HG02884 (cell line): ENCODE measurements around the gene UTP11.
"Not testable (repeated sequence)": the region's sequence is repeated elsewhere in the genome, so short reads cannot be mapped to it uniquely, and the experiment has no call there.

Experiments used
- ATAC-seq: cut with Tn5 transposase; IDR thresholded peaks from one replicate; pipeline ENCODE4 v1.9.1; 2021; ENCODE audit warnings: mild to moderate bottlenecking, moderate library complexity; ENCODE audit not compliant: unreplicated experiment

UTP11 gene

DNA sequence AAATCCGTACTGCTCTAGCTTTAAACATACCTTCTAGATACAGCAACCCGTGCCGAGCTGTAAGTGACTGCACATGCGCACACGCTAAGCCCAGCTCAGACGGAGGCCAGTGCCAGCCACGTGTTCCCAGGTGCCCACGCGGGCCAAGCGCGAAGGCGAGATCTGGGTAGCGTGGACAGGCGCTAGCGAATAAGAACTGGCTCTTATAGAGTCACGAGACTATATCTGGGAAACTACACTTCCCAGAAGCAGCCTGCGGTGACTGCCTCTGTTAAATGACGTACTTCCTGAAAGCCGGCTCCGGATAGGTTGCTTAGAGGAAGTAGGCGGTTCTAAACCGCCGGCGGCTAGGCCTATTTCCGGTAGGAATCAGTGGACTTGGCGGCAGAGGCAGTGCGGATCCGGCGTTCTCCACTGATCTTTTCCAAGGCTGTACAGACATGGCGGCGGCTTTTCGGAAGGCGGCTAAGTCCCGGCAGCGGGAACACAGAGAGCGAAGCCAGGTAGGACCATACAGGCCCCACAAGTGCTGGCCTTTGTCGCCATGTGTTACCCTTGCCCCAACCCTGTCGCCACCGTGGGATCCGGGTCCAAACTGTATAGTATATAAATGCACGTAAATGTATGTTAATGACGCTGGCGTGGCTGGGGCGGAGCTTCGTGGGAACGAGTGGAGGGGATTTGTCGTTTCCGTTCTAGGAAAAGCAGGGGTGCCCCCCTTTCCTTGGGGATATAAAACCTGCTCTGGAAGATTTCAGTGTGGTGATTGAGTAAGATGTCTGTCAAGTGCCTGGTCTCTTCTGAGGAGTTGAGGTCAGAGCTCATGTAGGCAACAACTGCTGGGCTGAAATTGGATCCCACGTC is at the start of gene UTP11:
UTP11 (plus strand) TSS at position 372 of the 864 bp plus-strand sequence; CDS start at position 441, 69 bp downstream.
- peak; percentile 94 for ATAC-seq

- ATAC-seq: not testable (repeated sequence)
Measured at GRCh38 chr1:37964106-37964505, 48.4 kb upstream of the UTP11 start.

GRCh38 chr1:37965301-37965700 is 47.2 kb upstream of the UTP11 start:
- no peak for ATAC-seq

GRCh38 chr1:37973684-37974083 is 38.9 kb upstream of the UTP11 start:
- ATAC-seq: not testable (repeated sequence)

DNA sequence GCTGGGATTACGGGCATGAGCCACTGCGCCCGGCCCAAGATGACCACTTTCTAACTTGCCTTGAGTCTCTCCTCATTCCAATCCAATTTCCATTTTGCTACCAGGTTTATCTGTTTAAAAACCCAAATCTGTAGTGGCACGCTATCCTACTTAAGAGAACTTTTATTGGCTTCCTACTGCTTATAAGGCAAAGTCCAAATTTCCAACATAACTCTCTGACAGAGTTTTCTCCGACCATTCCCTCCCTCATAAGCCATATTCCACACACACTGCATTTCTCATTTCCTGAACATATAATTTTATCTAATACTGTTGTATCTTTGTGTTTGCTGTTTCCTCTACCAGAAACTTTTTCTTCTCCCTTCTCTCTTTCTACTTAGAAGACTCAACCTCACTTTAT is 38.0 kb upstream of the UTP11 start:
- ATAC-seq: no peak

GRCh38 chr1:37975083-37975482 is 37.5 kb upstream of the UTP11 start:
- ATAC-seq: not testable (repeated sequence)

DNA sequence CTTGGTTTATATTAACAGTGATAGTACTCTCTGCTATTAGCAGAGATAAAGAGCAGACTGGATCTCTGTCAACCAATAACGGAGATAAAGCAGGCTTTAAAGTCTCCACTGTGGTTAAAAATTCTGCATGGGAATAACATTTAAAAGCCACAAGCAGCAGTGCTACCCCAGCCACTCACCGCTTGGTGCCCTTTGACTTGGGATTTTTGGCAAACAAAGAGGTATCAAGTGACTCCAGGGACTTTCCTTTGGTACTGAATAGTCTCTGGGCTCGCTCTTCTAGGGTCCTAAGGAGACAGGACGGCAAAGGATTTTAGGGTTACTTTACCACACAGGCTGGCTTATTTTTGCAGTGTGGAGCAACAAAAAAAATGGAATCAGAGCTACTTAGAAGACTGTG is 34.0 kb upstream of the UTP11 start:
- no peak for ATAC-seq

DNA sequence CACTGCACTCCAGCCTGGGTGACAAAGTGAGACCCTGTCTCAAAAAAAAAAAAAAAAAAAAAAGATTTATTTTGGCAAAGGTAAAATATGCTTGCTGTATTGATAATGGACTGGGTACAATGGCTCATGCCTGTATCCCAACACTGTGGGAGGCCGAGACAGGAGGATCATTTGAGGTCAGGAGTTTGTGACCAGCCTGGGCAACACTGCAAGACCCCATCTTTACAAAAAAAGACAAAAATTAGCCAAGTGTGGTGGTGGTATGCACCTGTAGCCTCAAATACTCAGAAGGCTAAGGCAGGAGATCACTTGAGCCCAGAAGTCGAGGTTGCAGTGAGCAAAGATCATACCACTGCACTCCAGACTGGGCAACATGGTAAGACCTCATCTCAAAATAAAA is 29.0 kb upstream of the UTP11 start:
- no peak for ATAC-seq

DNA sequence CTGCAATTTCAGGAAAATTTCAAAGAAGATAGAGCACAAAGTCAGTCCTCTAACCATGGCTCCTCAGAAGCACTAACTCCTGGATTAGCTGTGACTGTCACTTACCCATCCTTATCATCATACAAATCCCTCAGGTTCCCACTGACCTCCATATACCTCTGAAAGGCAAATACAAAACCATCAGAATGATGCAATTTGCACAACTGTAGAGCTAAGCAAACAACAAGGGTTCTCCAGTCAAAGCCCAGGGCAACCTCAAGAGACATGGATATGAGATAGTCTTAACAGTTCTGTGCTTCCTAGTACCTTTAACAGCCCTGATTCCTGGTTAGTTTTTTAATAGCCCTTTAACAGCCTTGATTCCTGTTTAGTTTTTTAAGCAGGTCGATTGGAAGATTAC is 24.9 kb upstream of the UTP11 start:
- no peak for ATAC-seq

DNA sequence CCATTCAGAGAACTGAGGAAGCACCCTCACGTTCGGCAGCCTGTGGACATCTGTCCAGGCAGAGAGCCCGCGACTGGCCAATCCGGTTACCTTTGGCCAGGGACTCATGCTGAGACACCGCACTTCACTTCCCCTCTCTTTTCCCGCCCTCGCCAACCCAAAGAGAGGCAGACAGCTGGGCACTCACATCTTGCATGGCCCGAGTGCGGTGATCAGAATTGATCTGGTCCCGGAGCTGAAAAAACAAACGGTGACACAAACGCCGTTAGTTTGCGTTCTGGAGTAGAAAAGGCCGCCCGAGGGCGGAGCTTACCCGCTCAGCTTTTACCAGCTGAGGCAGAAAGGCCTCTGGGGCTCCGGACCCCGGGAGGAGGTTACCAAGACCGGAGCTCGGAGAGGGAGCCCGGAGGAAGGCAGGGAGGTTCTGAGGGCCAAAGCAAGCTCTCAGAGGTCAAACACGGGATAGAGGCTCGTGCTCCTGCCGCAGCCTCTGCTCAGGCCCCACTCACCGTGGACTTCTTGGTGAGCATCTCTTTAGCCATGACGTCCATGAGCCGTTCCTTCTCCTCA is 23.1 kb upstream of the UTP11 start:
- ATAC-seq: peak; percentile 22

GRCh38 chr1:37994886-37995566 is 17.5 kb upstream of the UTP11 start:
- ATAC-seq: no peak

DNA sequence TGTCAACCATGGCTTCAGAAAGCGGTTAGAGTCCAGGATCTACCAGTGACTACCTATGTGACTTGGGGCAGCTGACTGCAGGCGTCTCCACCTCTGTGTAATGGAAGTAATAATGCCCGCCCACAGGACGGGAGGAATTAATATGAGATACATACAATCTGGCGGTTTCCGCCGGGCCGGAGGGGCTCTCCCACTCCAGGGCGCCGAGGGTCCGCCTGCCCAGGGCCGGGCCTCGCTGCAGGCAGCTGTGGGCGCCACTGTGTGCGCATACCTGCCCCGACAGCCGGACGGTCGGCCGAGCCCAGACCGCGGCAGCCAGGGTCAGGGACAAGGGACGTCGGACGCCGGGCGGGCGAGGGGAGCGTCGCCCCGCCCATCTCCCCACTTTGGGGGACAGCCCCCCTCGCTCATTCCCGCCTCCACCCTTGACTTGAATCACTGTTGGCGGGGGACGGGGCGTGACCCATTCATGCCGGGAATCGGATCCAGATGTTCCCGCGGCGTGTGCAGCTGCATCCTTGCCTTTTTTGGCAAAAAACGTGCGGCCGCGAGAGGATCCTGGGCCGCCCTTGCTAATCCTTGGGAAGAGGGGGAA is 16.7 kb upstream of the UTP11 start:
- no peak for ATAC-seq

- ATAC-seq: no peak
Measured at GRCh38 chr1:37997256-37998088, 15.1 kb upstream of the UTP11 start.

- ATAC-seq: no peak
Measured at GRCh38 chr1:37998089-37998808, 14.3 kb upstream of the UTP11 start.

GRCh38 chr1:37998913-37999429 is 13.6 kb upstream of the UTP11 start:
- no peak for ATAC-seq

DNA sequence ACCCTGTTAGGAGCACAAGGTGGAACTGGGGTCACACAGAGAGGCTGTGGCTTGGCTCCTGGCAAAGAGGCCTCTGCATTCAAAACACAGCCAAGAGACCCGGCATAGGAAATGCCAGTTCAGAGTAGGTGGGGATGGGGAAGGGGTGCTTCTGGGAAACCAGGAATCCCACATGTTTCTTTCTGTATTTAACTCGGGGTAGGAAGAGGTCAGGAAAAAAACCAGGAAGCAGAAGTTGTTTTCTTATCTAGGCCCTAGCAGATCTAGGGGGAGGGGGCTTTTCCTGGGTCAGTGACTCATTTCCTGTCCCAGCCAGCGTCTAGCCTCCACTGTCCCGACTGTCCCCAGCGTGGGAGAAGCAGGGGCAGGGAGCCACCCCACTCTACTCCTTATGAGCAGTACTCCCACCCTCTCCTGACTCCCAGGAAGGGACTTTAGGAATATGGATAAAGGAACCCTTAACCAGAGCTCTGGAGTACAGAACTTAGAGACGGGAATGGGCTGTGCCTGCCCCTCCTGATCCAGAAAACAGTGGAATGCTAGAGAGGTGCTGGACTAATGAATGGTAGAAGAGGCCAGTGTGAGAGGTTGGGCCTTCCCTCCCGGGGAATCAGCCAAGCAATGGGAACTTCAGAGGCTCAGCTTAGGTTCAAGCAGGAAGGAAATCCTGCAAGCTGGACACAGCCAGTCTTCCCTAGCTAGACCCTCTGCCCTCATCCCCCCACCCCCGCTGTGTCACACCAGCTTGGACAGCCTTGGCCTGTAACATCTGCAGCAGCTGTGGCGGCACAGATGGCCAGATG is 12.9 kb upstream of the UTP11 start:
- ATAC-seq: no peak

DNA sequence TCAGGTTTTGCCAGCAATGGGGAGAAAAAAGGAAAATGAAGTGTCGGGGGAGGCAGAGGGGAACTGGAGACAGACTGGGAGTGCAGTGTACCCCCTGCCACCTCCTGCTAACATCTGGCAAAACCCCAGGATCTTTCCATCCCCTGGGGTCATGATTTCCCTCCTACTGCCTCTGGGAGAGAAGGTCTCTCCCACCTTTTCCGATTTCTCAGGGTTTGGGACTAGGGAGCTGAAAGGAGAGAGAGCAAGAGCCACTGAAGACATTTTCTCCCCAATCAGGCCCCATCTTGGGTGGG is 12.4 kb upstream of the UTP11 start:
- ATAC-seq: no peak

DNA sequence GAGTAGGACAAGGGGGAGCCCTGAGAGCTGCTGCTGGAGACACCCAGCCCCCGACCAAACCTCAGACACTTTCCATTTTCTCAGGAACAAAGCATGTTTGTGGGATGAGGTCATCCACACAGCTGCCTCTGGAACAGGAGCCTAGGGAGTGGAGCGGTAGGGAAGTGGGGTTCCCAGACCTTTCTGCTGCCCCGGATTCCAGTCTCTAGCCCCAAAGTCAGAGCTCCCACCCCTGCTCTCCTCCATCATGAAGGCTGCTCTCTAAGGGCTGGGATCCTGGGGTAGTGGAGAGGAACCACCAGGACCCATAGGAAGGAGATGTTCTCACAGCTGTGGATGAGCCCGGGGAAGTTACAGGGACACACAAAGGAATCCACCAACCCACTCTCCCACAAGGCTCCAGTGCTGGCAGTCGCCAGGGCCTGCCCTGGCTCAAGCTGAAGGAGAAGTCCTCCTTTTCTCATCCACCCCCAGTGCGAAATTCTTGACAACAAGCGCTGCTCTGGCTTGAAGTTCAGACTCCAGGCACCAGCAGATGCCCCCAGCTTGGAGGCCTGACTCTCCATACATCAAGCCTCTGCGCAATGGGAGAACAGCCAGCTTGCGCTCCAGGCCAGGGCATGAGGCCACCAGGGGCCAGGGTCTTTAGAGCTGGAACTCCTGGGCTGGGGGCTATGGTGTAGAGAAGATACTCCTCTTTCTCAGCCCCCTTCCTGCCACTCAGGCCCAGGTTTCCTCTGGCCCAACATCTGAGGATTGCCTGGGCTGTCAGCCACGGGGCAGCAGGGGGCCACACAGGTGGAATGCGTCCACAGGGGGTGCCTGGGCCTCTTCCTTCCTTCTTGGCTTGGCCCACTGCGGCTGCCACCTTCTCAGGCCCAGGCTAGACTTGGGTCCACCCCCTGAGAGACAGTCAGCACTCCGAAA is 11.7 kb upstream of the UTP11 start:
- no peak for ATAC-seq
